DOHH2 (cell line): ENCODE data around the gene XKR7.
"Not testable (repeated sequence)": the region's sequence is repeated elsewhere in the genome, so short reads cannot be mapped to it uniquely, and the experiment has no call there.

Source experiments
- EZH2phosphoT487 ChIP-seq: fragments of 200-600 bp; sonication (generic); IDR thresholded peaks from 2 replicates; pipeline ENCODE4 v1.6.1; 2017; ENCODE audit warnings: borderline replicate concordance, mild to moderate bottlenecking, antibody characterized with exemption, low read length, moderate library complexity, mixed read lengths
- TF ChIP-seq, protein P1 (sequence below): fragments of 200-600 bp; sonication (generic); IDR thresholded peaks from one replicate; pipeline ENCODE4 v1.5.1; 2014; ENCODE audit warnings: antibody characterized with exemption, mild to moderate bottlenecking, low read depth, low read length; ENCODE audit not compliant: poor library complexity, severe bottlenecking

- TF ChIP-seq EZH2phosphoT487: not testable (repeated sequence)
- TF ChIP-seq, protein P1, sequence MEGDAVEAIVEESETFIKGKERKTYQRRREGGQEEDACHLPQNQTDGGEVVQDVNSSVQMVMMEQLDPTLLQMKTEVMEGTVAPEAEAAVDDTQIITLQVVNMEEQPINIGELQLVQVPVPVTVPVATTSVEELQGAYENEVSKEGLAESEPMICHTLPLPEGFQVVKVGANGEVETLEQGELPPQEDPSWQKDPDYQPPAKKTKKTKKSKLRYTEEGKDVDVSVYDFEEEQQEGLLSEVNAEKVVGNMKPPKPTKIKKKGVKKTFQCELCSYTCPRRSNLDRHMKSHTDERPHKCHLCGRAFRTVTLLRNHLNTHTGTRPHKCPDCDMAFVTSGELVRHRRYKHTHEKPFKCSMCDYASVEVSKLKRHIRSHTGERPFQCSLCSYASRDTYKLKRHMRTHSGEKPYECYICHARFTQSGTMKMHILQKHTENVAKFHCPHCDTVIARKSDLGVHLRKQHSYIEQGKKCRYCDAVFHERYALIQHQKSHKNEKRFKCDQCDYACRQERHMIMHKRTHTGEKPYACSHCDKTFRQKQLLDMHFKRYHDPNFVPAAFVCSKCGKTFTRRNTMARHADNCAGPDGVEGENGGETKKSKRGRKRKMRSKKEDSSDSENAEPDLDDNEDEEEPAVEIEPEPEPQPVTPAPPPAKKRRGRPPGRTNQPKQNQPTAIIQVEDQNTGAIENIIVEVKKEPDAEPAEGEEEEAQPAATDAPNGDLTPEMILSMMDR: not testable (repeated sequence)
Observed at GRCh38 chr20:32033721-32034120, 65.8 kb downstream of the XKR7 start.
